Measurements from ENCODE around the gene FAM3A.

Gene FAM3A

GRCh38 chrX:154495472-154495922 lies 20.5 kb downstream of the FAM3A start:
- H3K27ac ChIP-seq (ENCODE audit: low read length) = no peak overlapping the region
- H3K4me3 ChIP-seq (ENCODE audit: low read depth in 1 of 2, low read length in 2 of 2) = no peak overlapping the region
- no peaks in the 10 kb centered on the region for H3K36me3 ChIP-seq (ENCODE audit: control insufficient read depth in 1 of 2, insufficient read depth in 2 of 2, low read length in 2 of 2)
- no peaks in the 10 kb centered on the region for H3K4me1 ChIP-seq (ENCODE audit: control insufficient read depth in 1 of 2, insufficient read depth in 2 of 2, low read length in 2 of 2)
- no peaks in the 10 kb centered on the region for H3K27me3 ChIP-seq (ENCODE audit: low read depth, low read length)
- no peaks in the 10 kb centered on the region for H3K9me3 ChIP-seq (ENCODE audit: control insufficient read depth in 1 of 2, low read length in 2 of 2)

GRCh38 chrX:154494715-154495114 lies 21.3 kb downstream of the FAM3A start:
- Histone ChIP-seq H3K27me3 (ENCODE audit: low read depth, low read length) (no peaks in the 10 kb centered on the region), H3K27ac (ENCODE audit: low read length) (no peak overlapping the region), H3K4me1 (ENCODE audit: control insufficient read depth in 1 of 2, insufficient read depth in 2 of 2, low read length in 2 of 2) (peaks cover 0 to under 1% of the 10 kb centered on the region in 2 donors), H3K4me3 (ENCODE audit: low read depth in 1 of 2, low read length in 2 of 2) (no peak overlapping the region), H3K9me3 (ENCODE audit: control insufficient read depth in 1 of 2, low read length in 2 of 2) (no peaks in the 10 kb centered on the region), H3K36me3 (ENCODE audit: control insufficient read depth in 1 of 2, insufficient read depth in 2 of 2, low read length in 2 of 2) (no peaks in the 10 kb centered on the region)

- Histone ChIP-seq H3K27ac (ENCODE audit: low read length) (peak within 1 kb of the TSS; percentile 67), H3K9me3 (ENCODE audit: control insufficient read depth in 1 of 2, low read length in 2 of 2) (no peaks in the 10 kb centered on the region), H3K4me1 (ENCODE audit: control insufficient read depth in 1 of 2, insufficient read depth in 2 of 2, low read length in 2 of 2) (peaks cover 5 to 26% of the 10 kb centered on the region in 2 donors), H3K27me3 (ENCODE audit: low read depth, low read length) (no peaks in the 10 kb centered on the region), H3K4me3 (ENCODE audit: low read depth in 1 of 2, low read length in 2 of 2) (peak within 1 kb of the TSS; percentile 53 to 61), H3K36me3 (ENCODE audit: control insufficient read depth in 1 of 2, insufficient read depth in 2 of 2, low read length in 2 of 2) (peaks cover 0 to 8% of the 10 kb centered on the region in 2 donors)
These were observed 25.5 kb downstream of the FAM3A start, which contains the start of gene SLC10A3 for GRCh38 chrX:154490414-154491083. Gene SLC10A3, minus strand, starts transcription at chrX:154490629. Its CDS starts 1,689 bp downstream, at chrX:154488940.

GRCh38 chrX:154490021-154490413 lies 26.0 kb downstream of the FAM3A start:
- Histone ChIP-seq H3K9me3 (ENCODE audit: control insufficient read depth in 1 of 2, low read length in 2 of 2) (no peaks in the 10 kb centered on the region), H3K27me3 (ENCODE audit: low read depth, low read length) (no peaks in the 10 kb centered on the region), H3K36me3 (ENCODE audit: control insufficient read depth in 1 of 2, insufficient read depth in 2 of 2, low read length in 2 of 2) (peaks cover 0 to 8% of the 10 kb centered on the region in 2 donors), H3K4me3 (ENCODE audit: low read depth in 1 of 2, low read length in 2 of 2) (peak overlapping the region; percentile 52 to 53), H3K27ac (ENCODE audit: low read length) (peak overlapping the region; percentile 67), H3K4me1 (ENCODE audit: control insufficient read depth in 1 of 2, insufficient read depth in 2 of 2, low read length in 2 of 2) (peaks cover 5 to 32% of the 10 kb centered on the region in 2 donors)

- Histone ChIP-seq H3K36me3 (ENCODE audit: control insufficient read depth in 1 of 2, insufficient read depth in 2 of 2, low read length in 2 of 2) (peaks cover 0 to 8% of the 10 kb centered on the region in 2 donors), H3K4me3 (ENCODE audit: low read depth in 1 of 2, low read length in 2 of 2) (peak overlapping the region in 1 of 2 donors; percentile 52), H3K9me3 (ENCODE audit: control insufficient read depth in 1 of 2, low read length in 2 of 2) (no peaks in the 10 kb centered on the region), H3K27me3 (ENCODE audit: low read depth, low read length) (no peaks in the 10 kb centered on the region), H3K27ac (ENCODE audit: low read length) (no peak overlapping the region), H3K4me1 (ENCODE audit: control insufficient read depth in 1 of 2, insufficient read depth in 2 of 2, low read length in 2 of 2) (peaks cover 5 to 35% of the 10 kb centered on the region in 2 donors)
These were observed 26.9 kb downstream of the FAM3A start for GRCh38 chrX:154489182-154489581.

DNA sequence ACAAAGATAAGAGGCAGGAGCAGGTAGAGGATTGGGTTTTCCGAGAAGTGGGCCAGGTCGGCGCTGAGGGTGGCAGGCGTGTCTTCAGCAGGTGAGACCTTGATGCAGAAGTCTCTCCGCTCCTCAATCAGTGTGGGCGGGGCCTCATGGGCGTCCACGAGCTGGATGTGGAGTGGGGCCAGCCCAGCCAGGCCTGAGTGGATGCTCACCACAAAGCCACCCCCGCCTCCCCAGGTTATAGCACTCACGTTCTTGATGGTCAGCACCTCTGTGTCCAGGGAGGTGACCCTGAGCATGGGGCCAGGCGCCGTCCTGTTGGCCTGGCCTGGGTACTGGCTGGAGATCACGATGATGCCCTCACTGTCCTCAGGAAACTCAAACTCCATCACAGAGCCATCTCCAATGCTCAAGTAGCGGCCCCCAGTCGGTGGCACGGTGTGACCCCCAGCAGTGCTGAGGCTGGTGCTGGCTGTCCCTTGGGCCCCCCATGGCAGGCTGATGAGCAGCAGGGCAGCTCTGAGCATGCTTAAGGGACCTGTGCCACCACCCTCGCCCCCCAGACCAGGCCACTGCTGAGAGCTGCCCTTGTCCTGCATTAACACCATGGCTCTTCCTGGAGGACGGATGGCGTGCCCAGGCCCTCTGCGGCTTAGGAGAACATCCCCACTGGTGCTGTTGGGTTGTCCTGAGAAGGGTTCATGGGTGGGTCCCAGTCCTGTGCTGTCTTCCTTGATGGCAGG lies 27.5 kb downstream of the FAM3A start:
- peaks cover 0 to 8% of the 10 kb centered on the region in 2 donors for H3K36me3 ChIP-seq (ENCODE audit: control insufficient read depth in 1 of 2, insufficient read depth in 2 of 2, low read length in 2 of 2)
- no peak overlapping the region for H3K27ac ChIP-seq (ENCODE audit: low read length)
- no peaks in the 10 kb centered on the region for H3K27me3 ChIP-seq (ENCODE audit: low read depth, low read length)
- H3K9me3 ChIP-seq (ENCODE audit: control insufficient read depth in 1 of 2, low read length in 2 of 2) = no peaks in the 10 kb centered on the region
- no peak overlapping the region for H3K4me3 ChIP-seq (ENCODE audit: low read depth in 1 of 2, low read length in 2 of 2)
- H3K4me1 ChIP-seq (ENCODE audit: control insufficient read depth in 1 of 2, insufficient read depth in 2 of 2, low read length in 2 of 2) = peaks cover 5 to 35% of the 10 kb centered on the region in 2 donors

- H3K4me1 ChIP-seq (ENCODE audit: control insufficient read depth in 1 of 2, insufficient read depth in 2 of 2, low read length in 2 of 2) = peaks cover 5 to 35% of the 10 kb centered on the region in 2 donors
These were observed 28.3 kb downstream of the FAM3A start for GRCh38 chrX:154487518-154488290.

DNA sequence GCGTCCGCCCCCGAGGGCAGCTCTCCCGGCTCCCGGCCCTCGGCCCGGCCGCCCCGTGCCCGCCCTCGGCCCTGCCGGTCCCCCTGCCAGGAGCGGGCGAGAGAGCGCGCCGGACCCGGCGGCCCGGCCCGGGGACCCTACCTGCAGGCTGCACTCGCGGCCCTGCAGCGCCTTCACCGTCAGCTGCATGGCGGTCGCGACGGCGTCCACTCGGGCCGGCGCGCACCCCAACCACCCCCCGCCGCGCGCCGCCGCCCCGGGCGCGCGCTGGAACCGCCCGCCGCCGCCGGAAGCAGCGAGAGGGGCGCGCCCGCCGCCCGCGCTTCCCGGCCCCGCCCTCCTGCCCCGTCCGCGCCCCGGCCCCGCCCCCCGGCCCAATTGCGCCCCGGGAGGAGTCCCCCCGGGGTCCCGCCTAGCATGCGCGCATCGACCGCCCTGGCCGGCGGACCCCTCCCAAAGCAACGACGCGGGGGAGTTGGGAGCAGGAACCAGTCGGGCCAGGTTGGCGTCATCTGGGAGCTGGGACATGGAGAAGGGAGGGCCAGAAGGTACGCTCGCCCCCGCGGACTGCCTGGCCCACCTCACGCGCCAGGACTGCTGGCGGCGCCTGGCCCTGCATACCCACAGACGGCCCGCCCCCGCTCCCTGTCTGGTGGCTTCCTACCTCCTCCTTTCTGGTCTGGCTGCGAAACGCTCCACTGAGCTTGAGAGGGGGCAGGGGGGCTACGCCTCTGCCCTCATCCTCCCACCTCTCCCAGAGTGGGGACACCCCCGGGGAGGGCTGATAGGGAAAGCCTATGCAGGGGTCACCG lies 29.4 kb downstream of the FAM3A start, which contains the start of gene UBL4A:
Gene UBL4A (minus strand): TSS at position 220 of the 812 bp plus-strand sequence. CDS start 31 bp downstream, at position 189.
- Histone ChIP-seq H3K27me3 (ENCODE audit: low read depth, low read length) (no peaks in the 10 kb centered on the region), H3K9me3 (ENCODE audit: control insufficient read depth in 1 of 2, low read length in 2 of 2) (no peaks in the 10 kb centered on the region), H3K4me1 (ENCODE audit: control insufficient read depth in 1 of 2, insufficient read depth in 2 of 2, low read length in 2 of 2) (peaks cover 5 to 35% of the 10 kb centered on the region in 2 donors), H3K36me3 (ENCODE audit: control insufficient read depth in 1 of 2, insufficient read depth in 2 of 2, low read length in 2 of 2) (peaks cover 0 to 8% of the 10 kb centered on the region in 2 donors), H3K27ac (ENCODE audit: low read length) (no peak within 1 kb of the TSS), H3K4me3 (ENCODE audit: low read depth in 1 of 2, low read length in 2 of 2) (peak within 1 kb of the TSS; percentile 21 to 64)

More at GRCh38 chrX:154487518-154488290, 28.3 kb downstream of the FAM3A start:
- Histone ChIP-seq H3K27ac (ENCODE audit: low read length) (no peak overlapping the region), H3K4me3 (ENCODE audit: low read depth in 1 of 2, low read length in 2 of 2) (no peak overlapping the region), H3K9me3 (ENCODE audit: control insufficient read depth in 1 of 2, low read length in 2 of 2) (no peaks in the 10 kb centered on the region), H3K27me3 (ENCODE audit: low read depth, low read length) (no peaks in the 10 kb centered on the region), H3K36me3 (ENCODE audit: control insufficient read depth in 1 of 2, insufficient read depth in 2 of 2, low read length in 2 of 2) (peaks cover 0 to 8% of the 10 kb centered on the region in 2 donors)

GRCh38 chrX:154486052-154486395 lies 30.0 kb downstream of the FAM3A start:
- Histone ChIP-seq H3K27ac (ENCODE audit: low read length) (no peak overlapping the region), H3K4me1 (ENCODE audit: control insufficient read depth in 1 of 2, insufficient read depth in 2 of 2, low read length in 2 of 2) (peaks cover 5 to 35% of the 10 kb centered on the region in 2 donors), H3K4me3 (ENCODE audit: low read depth in 1 of 2, low read length in 2 of 2) (peak overlapping the region; percentile 21 to 62), H3K27me3 (ENCODE audit: low read depth, low read length) (no peaks in the 10 kb centered on the region), H3K36me3 (ENCODE audit: control insufficient read depth in 1 of 2, insufficient read depth in 2 of 2, low read length in 2 of 2) (peaks cover 0 to 8% of the 10 kb centered on the region in 2 donors), H3K9me3 (ENCODE audit: control insufficient read depth in 1 of 2, low read length in 2 of 2) (no peaks in the 10 kb centered on the region)

GRCh38 chrX:154485150-154486051 lies 30.6 kb downstream of the FAM3A start:
- Histone ChIP-seq H3K27me3 (ENCODE audit: low read depth, low read length) (no peaks in the 10 kb centered on the region), H3K4me3 (ENCODE audit: low read depth in 1 of 2, low read length in 2 of 2) (peak overlapping the region; percentile 21 to 62), H3K4me1 (ENCODE audit: control insufficient read depth in 1 of 2, insufficient read depth in 2 of 2, low read length in 2 of 2) (peaks cover 5 to 35% of the 10 kb centered on the region in 2 donors), H3K27ac (ENCODE audit: low read length) (no peak overlapping the region), H3K9me3 (ENCODE audit: control insufficient read depth in 1 of 2, low read length in 2 of 2) (no peaks in the 10 kb centered on the region), H3K36me3 (ENCODE audit: control insufficient read depth in 1 of 2, insufficient read depth in 2 of 2, low read length in 2 of 2) (peaks cover 0 to 8% of the 10 kb centered on the region in 2 donors)
